Activated CD8-positive, alpha-beta T cell treated with anti-CD3 and anti-CD28 coated beads for 36 hours (primary cell): ENCODE measurements around the gene HS3ST3A1. TPM values are rescaled to one million over a fixed set of nuclear protein-coding genes. Genes with fewer than 3 reads are reported as not detected.

ENCODE experiments used
- ATAC-seq: fragments of 200-7000 bp; cut with Tn5 transposase; one replicate; pipeline ENCODE4 v1.10.0; 2021; ENCODE audit warnings: mild to moderate bottlenecking, moderate library complexity
- CTCF ChIA-PET: fragments of 350-600 bp; sonication (Branson Sonifier 250); formaldehyde crosslinking; loops from one replicate; lab custom pipeline; 2021; ENCODE audit warnings: antibody characterized with exemption; lab: Charles Lee
- POLR2A ChIA-PET: fragments of 350-600 bp; sonication (Branson Sonifier 250); formaldehyde crosslinking; loops from one replicate; lab custom pipeline; 2021; ENCODE audit warnings: antibody characterized with exemption; lab: Charles Lee
- DNase-seq: peaks from one replicate; pipeline ENCODE4 v3.0.0-alpha.2; 2020
- H3K27ac Mint-ChIP-seq: one replicate; pipeline ENCODE4 v1.8.0; 2021; ENCODE audit warnings: mild to moderate bottlenecking, mixed read lengths
- H3K27me3 Mint-ChIP-seq: one replicate; pipeline ENCODE4 v1.8.0; 2021; ENCODE audit warnings: mixed read lengths
- H3K36me3 Mint-ChIP-seq: one replicate; pipeline ENCODE4 v1.8.0; 2021; ENCODE audit warnings: low read depth, mixed read lengths
- H3K4me1 Mint-ChIP-seq: one replicate; pipeline ENCODE4 v1.8.0; 2021; ENCODE audit warnings: low read depth, mixed read lengths
- H3K4me3 Mint-ChIP-seq: one replicate; pipeline ENCODE4 v1.8.0; 2021; ENCODE audit warnings: mild to moderate bottlenecking, moderate library complexity, mixed read lengths
- H3K9me3 Mint-ChIP-seq: one replicate; pipeline ENCODE4 v1.8.0; 2021; ENCODE audit warnings: mixed read lengths
- CTCF ChIP-seq: fragments of 200-600 bp; IDR thresholded peaks from one replicate; pipeline ENCODE4 v1.8.0; 2022; ENCODE audit warnings: antibody characterized with exemption, mild to moderate bottlenecking
- intact Hi-C: fragments of 100-400 bp; cut with micrococcal nuclease; formaldehyde crosslinking; loops from one replicate; pipeline ENCODE4 v1.10.0; 2022
- total RNA-seq, 2 experiments: library from RNA; stranded (reverse); gene quantifications; one replicate each; pipeline ENCODE4 v1.2.3, GENCODE V29; 2021

Gene HS3ST3A1
- total RNA-seq, 2 experiments from 2014 or later = 0.11 TPM; not detected in 1

GRCh38 chr17:13572581-13572980, 29.1 kb downstream of the HS3ST3A1 start:
- no peak for DNase-seq
- no peak for TF ChIP-seq CTCF
- Mint-ChIP-seq H3K27me3 (peaks cover 29% of the 10 kb centered on the region), H3K27ac (no peak overlapping the region), H3K4me3 (no peak overlapping the region), H3K9me3 (peaks cover 4% of the 10 kb centered on the region), H3K36me3 (no peaks in the 10 kb centered on the region), H3K4me1 (no peaks in the 10 kb centered on the region)
- ChIA-PET CTCF (no interaction called here), POLR2A (no interaction called here)
- intact Hi-C loops = no loop called here
- no peak for ATAC-seq

GRCh38 chr17:13569398-13570123, 32.2 kb downstream of the HS3ST3A1 start:
- POLR2A ChIA-PET = no interaction called here

GRCh38 chr17:13568582-13569397, 32.9 kb downstream of the HS3ST3A1 start:
- CTCF ChIA-PET = interaction anchor here (0.7 kb wide), 1 partner anchor 25 kb away, joined by 4 read pairs; no protein-coding TSS in a partner anchor
- peaks cover 18% of the 10 kb centered on the region for H3K27me3 Mint-ChIP-seq
- no peak overlapping the region for H3K27ac Mint-ChIP-seq
- POLR2A ChIA-PET = interaction anchor here (0.6 to 0.7 kb wide), 2 partner anchors 12 to 52 kb away, joined by 3 to 5 read pairs; no protein-coding TSS in a partner anchor
- TF ChIP-seq CTCF = no peak
- no peaks in the 10 kb centered on the region for H3K36me3 Mint-ChIP-seq
- DNase-seq (no peak), ATAC-seq (no peak)
- peaks cover 3% of the 10 kb centered on the region for H3K4me1 Mint-ChIP-seq
- intact Hi-C loops = no loop called here
- no peak overlapping the region for H3K4me3 Mint-ChIP-seq
- no peaks in the 10 kb centered on the region for H3K9me3 Mint-ChIP-seq

More at GRCh38 chr17:13569398-13570123, 32.2 kb downstream of the HS3ST3A1 start:
- Mint-ChIP-seq H3K4me1 (peaks cover 3% of the 10 kb centered on the region), H3K36me3 (no peaks in the 10 kb centered on the region), H3K27ac (no peak overlapping the region), H3K9me3 (no peaks in the 10 kb centered on the region), H3K4me3 (no peak overlapping the region), H3K27me3 (peaks cover 18% of the 10 kb centered on the region)
- ATAC-seq (no peak), DNase-seq (no peak)
- TF ChIP-seq CTCF = no peak
- CTCF ChIA-PET = no interaction called here
- intact Hi-C loops = no loop called here

GRCh38 chr17:13563866-13564265, 37.9 kb downstream of the HS3ST3A1 start:
- H3K27me3 Mint-ChIP-seq = no peaks in the 10 kb centered on the region
- ChIA-PET CTCF (interaction anchor here (1.5 to 2.0 kb wide), 2 partner anchors 12 to 30 kb away, joined by 3 to 5 read pairs; no protein-coding TSS in a partner anchor), POLR2A (no interaction called here)
- no peak overlapping the region for H3K4me3 Mint-ChIP-seq
- peaks cover 3% of the 10 kb centered on the region for H3K4me1 Mint-ChIP-seq
- H3K27ac Mint-ChIP-seq = no peak overlapping the region
- no peak for DNase-seq
- no peaks in the 10 kb centered on the region for H3K36me3 Mint-ChIP-seq
- no peak for TF ChIP-seq CTCF
- intact Hi-C loops = no loop called here
- ATAC-seq = no peak
- H3K9me3 Mint-ChIP-seq = no peaks in the 10 kb centered on the region
